Thyroid gland (tissue), 4 donors: ENCODE results near the gene FBXO44.

Experiments
- CTCF ChIP-seq, 6 experiments: fragments of 200-600 bp in 3 of 6; fragments of 450-650 bp in 3 of 6; sonication (generic) in 3 of 6; IDR thresholded peaks; one replicate each; pipeline ENCODE4 v1.5.1; 2016 to 2019; ENCODE audit warnings: antibody characterized with exemption in 6 of 6, mild to moderate bottlenecking in 2 of 6, inconsistent platforms in 1 of 6, moderate library complexity in 1 of 6
- POLR2A ChIP-seq, 2 donors: fragments of 450-650 bp; IDR thresholded peaks; one replicate each; pipeline ENCODE4 v1.6.1; 2017; ENCODE audit warnings: antibody characterized with exemption in 2 of 2, mild to moderate bottlenecking in 2 of 2, moderate library complexity in 1 of 2

GRCh38 chr1:11712285-11712684, 57.6 kb downstream of the FBXO44 start:
- TF ChIP-seq CTCF (IDR thresholded peaks at IDR 0.05) (no peak), POLR2A (IDR thresholded peaks at IDR 0.05) (no peak)
